Thoracic aorta (tissue), 2 donors: ENCODE data around the gene CTIF. TPM values are rescaled to one million over a fixed set of nuclear protein-coding genes. Genes with fewer than 3 reads are reported as not detected.

Experiments
- ATAC-seq: fragments of 150-250 bp; one replicate; pipeline ENCODE4 v1.8.0; 2017; ENCODE audit warnings: low read depth; ENCODE audit not compliant: insufficient number of reproducible peaks, low FRiP score
- DNase-seq: peaks from one replicate; pipeline ENCODE4 v3.0.0-alpha.2; 2020; ENCODE audit warnings: low spot score
- H3K27ac ChIP-seq, 2 donors: fragments of 200-600 bp; sonication (generic); 1 replicate in 1 of 2; 2 replicates in 1 of 2; pipeline ENCODE4 v1.5.1; 2016; ENCODE audit warnings: mild to moderate bottlenecking in 2 of 2, moderate library complexity in 2 of 2
- H3K27me3 ChIP-seq: fragments of 200-600 bp; sonication (generic); replicated peaks from 2 replicates; pipeline ENCODE4 v1.6.0; 2016; ENCODE audit warnings: mild to moderate bottlenecking; ENCODE audit not compliant: insufficient read depth
- H3K36me3 ChIP-seq: fragments of 200-600 bp; sonication (generic); one replicate; pipeline ENCODE4 v1.5.1; 2016
- H3K4me1 ChIP-seq, 2 donors: fragments of 200-600 bp; sonication (generic); 1 replicate in 1 of 2; 2 replicates in 1 of 2; pipeline versions ENCODE4 v1.5.1 to v1.6.0; 2016; ENCODE audit warnings: low read depth in 2 of 2, mild to moderate bottlenecking in 1 of 2; ENCODE audit not compliant: control insufficient read depth in 1 of 2
- H3K4me3 ChIP-seq: fragments of 200-600 bp; sonication (generic); 2 replicates; pipeline ENCODE4 v1.5.1; 2016; ENCODE audit warnings: mild to moderate bottlenecking
- H3K9me3 ChIP-seq: fragments of 200-600 bp; sonication (generic); 2 replicates; pipeline ENCODE4 v1.5.1; 2016
- CTCF ChIP-seq: fragments of 200-600 bp; sonication (generic); IDR thresholded peaks from one replicate; pipeline ENCODE4 v1.5.1; 2019; ENCODE audit warnings: antibody characterized with exemption
- total RNA-seq, 2 donors: library from RNA; depleted of rRNA; stranded (reverse); fragments of >200 nt; gene quantifications; one replicate each; pipeline versions ENCODE4 v1.1.0 to v1.2.3, GENCODE V29; 2016

Gene CTIF
- total RNA-seq, 2 donors from 2014 or later = 63.3 to 125 TPM

- H3K36me3 ChIP-seq = no peaks in the 10 kb centered on the region
- no peak for ATAC-seq
- H3K4me3 ChIP-seq = peak overlapping the region; percentile 57
- H3K27me3 ChIP-seq = no peaks in the 10 kb centered on the region
- peak; percentile 36 for DNase-seq
- H3K4me1 ChIP-seq = peaks cover 48 to 91% of the 10 kb centered on the region in 2 donors
- no peak for TF ChIP-seq CTCF
- H3K9me3 ChIP-seq = no peaks in the 10 kb centered on the region
- peak overlapping the region; percentile 95 to 97 for H3K27ac ChIP-seq
Measured at GRCh38 chr18:48780201-48780912, 241.5 kb downstream of the CTIF start.

- TF ChIP-seq CTCF = no peak
Measured at GRCh38 chr18:48780913-48781162, 242.0 kb downstream of the CTIF start.

GRCh38 chr18:48781163-48781987 is 242.5 kb downstream of the CTIF start:
- peak overlapping the region; percentile 57 for H3K4me3 ChIP-seq
- DNase-seq (peak; percentile 93), ATAC-seq (peak; percentile 26)
- no peaks in the 10 kb centered on the region for H3K9me3 ChIP-seq
- H3K36me3 ChIP-seq = no peaks in the 10 kb centered on the region
- peak overlapping the region; percentile 95 to 97 for H3K27ac ChIP-seq
- no peak for TF ChIP-seq CTCF
- no peaks in the 10 kb centered on the region for H3K27me3 ChIP-seq
- peaks cover 48 to 95% of the 10 kb centered on the region in 2 donors for H3K4me1 ChIP-seq

More at GRCh38 chr18:48780913-48781162, 242.0 kb downstream of the CTIF start:
- Histone ChIP-seq H3K36me3 (no peaks in the 10 kb centered on the region), H3K9me3 (no peaks in the 10 kb centered on the region), H3K27ac (peak overlapping the region; percentile 95 to 97), H3K4me3 (peak overlapping the region; percentile 57), H3K4me1 (peaks cover 48 to 91% of the 10 kb centered on the region in 2 donors), H3K27me3 (no peaks in the 10 kb centered on the region)
- DNase-seq (no peak), ATAC-seq (no peak)

GRCh38 chr18:48781988-48782363 is 243.1 kb downstream of the CTIF start:
- H3K27me3 ChIP-seq = no peaks in the 10 kb centered on the region
- peak overlapping the region; percentile 57 for H3K4me3 ChIP-seq
- H3K9me3 ChIP-seq = no peaks in the 10 kb centered on the region
- peaks cover 49 to 92% of the 10 kb centered on the region in 2 donors for H3K4me1 ChIP-seq
- no peak for DNase-seq
- no peaks in the 10 kb centered on the region for H3K36me3 ChIP-seq
- peak overlapping the region; percentile 95 to 97 for H3K27ac ChIP-seq
- no peak for TF ChIP-seq CTCF
- ATAC-seq = no peak

- no peak for TF ChIP-seq CTCF
- Histone ChIP-seq H3K4me1 (peaks cover 50 to 92% of the 10 kb centered on the region in 2 donors), H3K4me3 (peak overlapping the region; percentile 57), H3K27me3 (no peaks in the 10 kb centered on the region), H3K27ac (peak overlapping the region; percentile 95 to 97), H3K36me3 (no peaks in the 10 kb centered on the region), H3K9me3 (no peaks in the 10 kb centered on the region)
- ATAC-seq (peak; percentile 61), DNase-seq (peak; percentile 69)
Measured at GRCh38 chr18:48782381-48782861, 243.6 kb downstream of the CTIF start.
